Fibroblast of mammary gland (primary cell): ENCODE results near the gene SATL1.
"Not testable (repeated sequence)": the region's sequence is repeated elsewhere in the genome, so short reads cannot be mapped to it uniquely, and the experiment has no call there.

ENCODE experiments used
- DNase-seq: peaks from one replicate; pipeline ENCODE4 v3.0.0-alpha.2; 2010; ENCODE audit warnings: low read depth
- H3K4me3 ChIP-seq: 2 replicates; pipeline ENCODE4 v1.5.1; 2011; ENCODE audit warnings: low read depth, mild to moderate bottlenecking, low read length, moderate library complexity; ENCODE audit not compliant: control insufficient read depth
- CTCF ChIP-seq: conservative IDR thresholded peaks from 2 replicates; pipeline ENCODE4 v1.5.1; 2011; ENCODE audit warnings: low read depth, low read length, inconsistent platforms; ENCODE audit not compliant: control insufficient read depth, insufficient read depth

The SATL1 gene

GRCh38 chrX:85111347-85111746 is 132.2 kb downstream of the SATL1 start:
- DNase-seq = peak; percentile 22
- no peak overlapping the region for H3K4me3 ChIP-seq
- TF ChIP-seq CTCF = peak; percentile 74

- TF ChIP-seq CTCF = peak; percentile 46
- no peak overlapping the region for H3K4me3 ChIP-seq
- DNase-seq = peak; percentile 19
Measured at GRCh38 chrX:85109235-85109634, 134.3 kb downstream of the SATL1 start.

- no peak for TF ChIP-seq CTCF
- H3K4me3 ChIP-seq = no peak overlapping the region
- DNase-seq = peak; percentile 34
Measured at GRCh38 chrX:85108165-85108564, 135.4 kb downstream of the SATL1 start.

GRCh38 chrX:85107407-85107806 is 136.2 kb downstream of the SATL1 start:
- DNase-seq = peak; percentile 64
- H3K4me3 ChIP-seq = no peak overlapping the region
- no peak for TF ChIP-seq CTCF

GRCh38 chrX:85089321-85089840 is 154.2 kb downstream of the SATL1 start:
- no peak for TF ChIP-seq CTCF
- DNase-seq = no peak
- H3K4me3 ChIP-seq = no peak overlapping the region

- DNase-seq = peak; percentile 55
Measured at GRCh38 chrX:85084770-85085393, 158.7 kb downstream of the SATL1 start.

GRCh38 chrX:85077247-85077646 is 166.3 kb downstream of the SATL1 start:
- not testable (repeated sequence) for DNase-seq, H3K4me3 ChIP-seq

More at GRCh38 chrX:85084770-85085393, 158.7 kb downstream of the SATL1 start:
- peak; percentile 93 for TF ChIP-seq CTCF
- no peak overlapping the region for H3K4me3 ChIP-seq
